IPS-NIHi7 (cell line): ENCODE data around the gene AFAP1.

Experiments used
- DNase-seq: peaks from one replicate; pipeline ENCODE4 v3.0.0; 2012; ENCODE audit warnings: mixed read lengths; ENCODE audit errors: extremely low spot score

Gene AFAP1

GRCh38 chr4:7864685-7865084 is 75.0 kb downstream of the AFAP1 start:
- DNase-seq = no peak

GRCh38 chr4:7863911-7864681 is 75.6 kb downstream of the AFAP1 start:
- no peak for DNase-seq

- no peak for DNase-seq
Observed at GRCh38 chr4:7862561-7863192, 77.0 kb downstream of the AFAP1 start.

- peak; percentile 52 for DNase-seq
Observed at GRCh38 chr4:7861440-7861881, 78.2 kb downstream of the AFAP1 start.

GRCh38 chr4:7860600-7861163 is 79.0 kb downstream of the AFAP1 start:
- no peak for DNase-seq

- no peak for DNase-seq
Observed at GRCh38 chr4:7859326-7859725, 80.3 kb downstream of the AFAP1 start.

- DNase-seq = no peak
Observed at GRCh38 chr4:7858498-7858897, 81.2 kb downstream of the AFAP1 start.

- no peak for DNase-seq
Observed at GRCh38 chr4:7857993-7858392, 81.7 kb downstream of the AFAP1 start.

GRCh38 chr4:7857238-7857701 is 82.4 kb downstream of the AFAP1 start:
- DNase-seq = no peak

- no peak for DNase-seq
Observed at GRCh38 chr4:7855731-7856130, 83.9 kb downstream of the AFAP1 start.

- DNase-seq = no peak
Observed at GRCh38 chr4:7854697-7855370, 84.8 kb downstream of the AFAP1 start.

- DNase-seq = no peak
Observed at GRCh38 chr4:7854216-7854615, 85.4 kb downstream of the AFAP1 start.

GRCh38 chr4:7853271-7853670 is 86.4 kb downstream of the AFAP1 start:
- no peak for DNase-seq

GRCh38 chr4:7852568-7853185 is 87.0 kb downstream of the AFAP1 start:
- no peak for DNase-seq

GRCh38 chr4:7850489-7850888 is 89.2 kb downstream of the AFAP1 start:
- DNase-seq = no peak

- no peak for DNase-seq
Observed at GRCh38 chr4:7847206-7847605, 92.5 kb downstream of the AFAP1 start.

- no peak for DNase-seq
Observed at GRCh38 chr4:7845493-7846128, 94.0 kb downstream of the AFAP1 start.

- DNase-seq = no peak
Observed at GRCh38 chr4:7844594-7844991, 95.1 kb downstream of the AFAP1 start.

GRCh38 chr4:7843831-7844593 is 95.6 kb downstream of the AFAP1 start:
- peak; percentile 87 for DNase-seq

- DNase-seq = no peak
Observed at GRCh38 chr4:7842384-7843279, 97.0 kb downstream of the AFAP1 start.
